Spleen (tissue), 7 donors: ENCODE data around the gene CXCL13.

Source experiments
- POLR2A ChIP-seq, 3 donors: fragments of 450-650 bp; IDR thresholded peaks; one replicate each; pipeline ENCODE4 v1.5.1; 2017; ENCODE audit warnings: antibody characterized with exemption in 3 of 3, mild to moderate bottlenecking in 1 of 3
- TF ChIP-seq, protein P1 (sequence below), 11 experiments: fragments of 200-600 bp in 7 of 11; fragments of 450-650 bp in 4 of 11; sonication (generic) in 4 of 11; IDR thresholded peaks in 8 of 11; conservative IDR thresholded peaks in 3 of 11; 1 replicate in 7 of 11; 2 replicates in 4 of 11; pipeline versions ENCODE4 v1.4.0 to v1.8.0; 2016 to 2021; ENCODE audit warnings: antibody characterized with exemption in 11 of 11, inconsistent platforms in 4 of 11, mild to moderate bottlenecking in 1 of 11
- donor health status: DM: no; HTN: no; CAD: no; lungs with moderate emphysema.
- donor health status: DM: no; HTN: no; CAD: no.
- donor health status: DM: no; HTN: no; CAD: no.

DNA sequence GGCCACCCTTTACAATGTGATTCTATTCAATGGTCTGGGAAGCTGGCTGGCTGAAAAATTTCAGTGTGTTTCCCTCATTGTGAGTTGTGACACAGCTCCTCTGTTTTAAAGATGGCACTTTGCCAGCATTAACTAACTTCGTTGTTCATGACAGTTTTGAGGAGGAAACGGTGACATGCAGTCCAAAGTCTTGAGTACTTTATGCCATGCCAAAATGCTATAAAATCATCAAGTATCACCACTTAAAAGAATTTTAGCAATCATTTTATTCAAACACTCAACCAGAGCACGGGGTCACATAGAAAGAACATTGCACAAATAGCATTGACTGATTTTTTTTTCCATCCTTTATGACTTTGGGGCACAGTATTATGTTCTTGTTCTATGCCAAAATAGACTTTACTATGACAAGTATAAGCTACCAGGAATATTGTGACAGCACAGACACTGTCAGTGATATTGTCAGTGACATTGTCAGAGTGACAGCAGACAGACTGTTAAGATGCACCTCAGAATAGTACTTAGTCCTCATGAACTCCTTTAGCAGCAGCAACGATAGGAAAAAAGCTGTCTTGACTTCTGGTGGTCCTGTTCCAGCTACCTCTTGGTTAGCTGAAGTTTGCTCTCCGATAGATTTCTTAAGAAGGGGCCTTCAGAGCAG is 46.7 kb downstream of the CXCL13 start:
- TF ChIP-seq POLR2A (IDR thresholded peaks at IDR 0.05): no peak
- TF ChIP-seq, protein P1, sequence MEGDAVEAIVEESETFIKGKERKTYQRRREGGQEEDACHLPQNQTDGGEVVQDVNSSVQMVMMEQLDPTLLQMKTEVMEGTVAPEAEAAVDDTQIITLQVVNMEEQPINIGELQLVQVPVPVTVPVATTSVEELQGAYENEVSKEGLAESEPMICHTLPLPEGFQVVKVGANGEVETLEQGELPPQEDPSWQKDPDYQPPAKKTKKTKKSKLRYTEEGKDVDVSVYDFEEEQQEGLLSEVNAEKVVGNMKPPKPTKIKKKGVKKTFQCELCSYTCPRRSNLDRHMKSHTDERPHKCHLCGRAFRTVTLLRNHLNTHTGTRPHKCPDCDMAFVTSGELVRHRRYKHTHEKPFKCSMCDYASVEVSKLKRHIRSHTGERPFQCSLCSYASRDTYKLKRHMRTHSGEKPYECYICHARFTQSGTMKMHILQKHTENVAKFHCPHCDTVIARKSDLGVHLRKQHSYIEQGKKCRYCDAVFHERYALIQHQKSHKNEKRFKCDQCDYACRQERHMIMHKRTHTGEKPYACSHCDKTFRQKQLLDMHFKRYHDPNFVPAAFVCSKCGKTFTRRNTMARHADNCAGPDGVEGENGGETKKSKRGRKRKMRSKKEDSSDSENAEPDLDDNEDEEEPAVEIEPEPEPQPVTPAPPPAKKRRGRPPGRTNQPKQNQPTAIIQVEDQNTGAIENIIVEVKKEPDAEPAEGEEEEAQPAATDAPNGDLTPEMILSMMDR (IDR thresholded peaks at IDR 0.05 in 8 of 11, conservative IDR thresholded peaks at IDR 0.05 in 3 of 11): no peak
